ENCODE data around the gene SH3TC1.

Gene SH3TC1

GRCh38 chr4:8233672-8234484 lies 34.8 kb downstream of the SH3TC1 start:
- no peak for DNase-seq

- DNase-seq, result no peak
These were observed 35.6 kb downstream of the SH3TC1 start for GRCh38 chr4:8234715-8235114.

- DNase-seq, result no peak
These were observed 36.1 kb downstream of the SH3TC1 start for GRCh38 chr4:8235224-8235623.

DNA sequence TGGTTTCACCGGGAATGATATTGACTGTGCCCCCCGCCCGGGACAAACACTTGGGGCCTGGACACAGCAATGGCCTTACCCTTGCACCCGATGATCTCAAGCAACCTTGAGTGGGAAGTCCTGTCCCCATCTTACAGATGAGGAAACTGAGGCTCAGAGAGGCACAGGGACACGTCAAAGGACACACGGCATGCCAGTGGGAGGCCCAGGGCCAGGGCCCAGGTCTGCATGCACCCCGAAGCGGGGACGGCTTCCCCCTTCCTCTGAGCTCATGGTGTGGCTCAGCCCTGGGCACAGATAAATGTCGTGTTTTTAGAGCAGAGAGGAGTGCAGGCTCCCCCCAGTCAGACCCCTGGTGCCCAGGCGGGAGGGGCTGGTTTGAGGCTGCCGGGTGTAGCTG lies 36.6 kb downstream of the SH3TC1 start:
- no peak for DNase-seq

- no peak for DNase-seq
These were observed 37.2 kb downstream of the SH3TC1 start for GRCh38 chr4:8236106-8236919.

- no peak for DNase-seq
These were observed 37.8 kb downstream of the SH3TC1 start for GRCh38 chr4:8236920-8237195.

DNA sequence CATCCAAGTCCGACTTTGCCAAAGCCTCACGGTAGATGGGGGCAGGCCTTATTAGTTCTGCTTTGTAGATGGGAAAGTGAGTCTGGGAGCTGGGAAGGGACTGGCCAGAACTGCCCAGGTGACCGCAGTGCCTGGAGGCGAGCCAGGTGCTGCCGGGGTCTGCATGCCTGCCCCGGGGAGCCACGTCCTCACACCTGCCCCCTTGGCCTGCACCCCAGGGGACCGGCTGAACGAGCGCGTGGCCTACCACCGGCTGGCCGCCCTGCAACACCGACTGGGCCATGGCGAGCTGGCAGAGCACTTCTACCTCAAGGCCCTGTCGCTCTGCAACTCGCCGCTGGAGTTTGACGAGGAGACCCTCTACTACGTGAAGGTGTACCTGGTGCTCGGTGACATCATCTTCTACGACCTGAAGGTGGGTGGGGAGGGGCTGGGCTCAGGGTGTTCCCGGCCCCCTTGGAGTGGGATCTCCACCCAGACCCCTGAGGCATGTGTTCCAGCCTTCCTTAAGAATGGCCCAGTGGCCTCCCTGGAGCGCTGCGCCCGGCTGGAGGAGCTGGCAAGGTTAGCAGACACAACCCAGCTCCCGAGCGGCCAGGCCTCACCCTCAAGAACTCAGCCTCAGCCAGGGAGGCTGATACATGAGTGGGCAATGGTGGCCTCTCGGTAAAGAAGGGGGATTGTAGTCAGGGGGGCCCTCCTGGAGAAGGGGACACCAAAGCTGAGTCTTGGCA lies 38.3 kb downstream of the SH3TC1 start:
- no peak for DNase-seq

DNA sequence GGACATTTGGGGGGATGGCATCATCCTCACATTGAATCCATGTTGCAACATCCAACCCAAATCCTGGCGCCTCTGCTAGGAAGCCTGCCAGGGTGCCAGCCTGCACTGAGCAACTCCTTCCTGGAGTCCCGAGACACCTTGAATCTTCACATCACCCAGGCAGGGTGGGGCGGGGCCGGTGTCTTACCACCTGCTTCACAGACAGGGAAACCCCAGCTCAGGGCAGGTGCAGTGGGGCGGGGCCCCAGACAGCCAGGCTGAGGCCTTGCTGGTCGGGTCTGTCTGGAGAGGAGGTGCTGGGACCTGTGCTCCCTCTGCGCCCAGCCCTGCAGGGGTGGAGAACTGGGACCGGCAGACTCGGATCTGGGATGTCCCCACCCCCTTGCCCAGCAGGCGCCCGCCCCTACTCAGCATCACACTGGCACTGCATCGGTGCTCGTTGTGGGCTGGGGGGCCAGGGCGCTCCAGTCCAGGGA lies 39.0 kb downstream of the SH3TC1 start:
- no peak for DNase-seq

DNA sequence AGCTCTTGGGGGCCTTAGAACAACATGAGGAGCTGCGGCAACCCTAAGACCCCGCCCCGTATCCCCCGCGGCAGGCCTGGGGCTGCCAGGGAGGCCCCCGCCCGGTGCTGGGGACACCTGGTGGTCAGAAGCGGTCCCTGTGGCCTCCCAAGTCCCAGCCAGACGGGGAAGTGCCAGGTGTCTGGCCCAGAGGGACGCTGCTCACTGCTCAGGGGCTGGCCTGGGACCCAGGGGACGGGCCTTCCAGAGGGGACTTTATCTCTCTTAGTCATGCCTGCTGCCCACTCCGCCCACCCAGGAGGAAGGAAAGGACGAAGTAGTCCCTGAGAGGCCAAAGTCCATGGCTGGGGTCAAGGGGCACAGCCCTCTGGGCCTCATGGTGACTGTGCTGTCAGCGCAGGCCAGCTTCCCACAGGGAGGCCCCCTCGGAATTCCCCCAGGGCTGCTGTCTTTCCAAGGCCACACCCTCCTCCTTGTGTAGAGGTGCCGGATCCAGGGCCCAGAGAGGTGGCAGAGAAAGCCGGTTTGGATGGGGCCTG lies 39.5 kb downstream of the SH3TC1 start:
- DNase-seq, result no peak

DNA sequence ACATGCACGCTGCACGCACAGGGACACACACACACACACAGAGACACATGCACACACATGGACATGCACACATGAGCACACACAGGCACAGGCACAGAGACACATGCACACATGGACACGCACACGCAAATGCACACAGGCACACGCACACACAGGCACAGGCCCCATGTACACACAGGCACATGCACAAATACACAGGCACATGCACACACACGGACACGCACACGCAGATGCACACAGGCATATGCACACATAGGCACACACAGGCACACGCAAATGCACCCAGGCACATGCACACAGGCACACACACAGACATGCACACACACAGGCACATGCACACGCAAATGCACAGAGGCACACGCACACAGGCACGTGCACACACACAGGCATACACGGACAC lies 40.1 kb downstream of the SH3TC1 start:
- no peak for DNase-seq

DNA sequence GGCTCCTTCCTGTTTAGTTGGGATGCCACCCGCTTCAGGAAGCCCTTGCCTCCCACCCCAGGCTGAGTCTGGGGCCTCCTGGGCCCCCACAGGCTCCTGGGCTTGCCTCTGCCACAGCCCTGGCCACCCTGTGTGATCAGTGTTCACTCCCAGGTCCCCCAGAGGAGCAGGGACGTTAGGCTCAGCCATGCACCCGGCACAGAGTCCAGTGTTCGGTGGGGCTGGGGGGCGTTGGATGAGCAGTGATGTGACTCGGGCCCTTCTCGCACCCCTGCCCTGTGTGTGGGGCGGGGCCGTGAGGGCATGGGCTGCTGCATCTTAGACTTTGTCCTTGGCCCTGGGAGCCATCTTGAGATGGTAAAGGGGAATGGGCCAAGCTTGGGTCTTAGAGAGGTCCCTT lies 40.6 kb downstream of the SH3TC1 start:
- no peak for DNase-seq

DNA sequence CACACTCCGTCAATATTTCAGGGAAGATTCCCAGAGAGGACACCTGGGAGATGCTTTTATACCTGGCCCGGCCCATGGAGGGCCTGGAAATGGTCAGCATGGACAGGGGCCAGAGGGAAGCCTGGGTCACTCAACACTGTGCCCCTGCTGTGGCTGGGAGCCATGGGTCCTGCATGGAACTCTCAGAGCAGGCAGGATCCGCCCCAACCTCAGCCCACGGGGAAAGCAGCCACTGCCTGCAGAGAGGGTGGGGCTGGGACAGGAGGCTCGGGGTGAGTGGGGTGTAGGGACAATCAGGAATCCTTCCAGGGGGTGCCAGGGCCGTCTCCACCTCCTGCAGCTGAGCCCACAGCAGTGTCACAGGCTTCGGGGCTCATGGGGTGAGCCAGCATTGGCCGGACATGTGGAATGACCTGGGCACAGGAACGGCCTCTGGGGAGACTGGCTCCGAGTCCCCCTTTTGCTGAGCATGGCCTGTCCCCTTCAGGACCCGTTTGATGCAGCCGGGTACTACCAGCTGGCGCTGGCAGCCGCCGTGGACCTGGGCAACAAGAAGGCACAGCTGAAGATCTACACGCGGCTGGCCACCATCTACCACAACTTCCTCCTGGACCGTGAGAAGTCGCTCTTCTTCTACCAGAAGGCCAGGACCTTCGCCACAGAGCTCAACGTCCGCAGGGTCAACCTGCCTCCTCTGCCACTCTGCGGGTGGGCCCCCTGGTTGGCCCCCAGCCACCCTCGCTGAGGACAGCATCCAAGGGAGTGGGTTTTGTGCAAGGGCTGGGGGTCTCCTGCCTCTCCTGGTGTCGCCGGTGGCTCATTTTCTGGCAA lies 41.3 kb downstream of the SH3TC1 start:
- no peak for DNase-seq

DNA sequence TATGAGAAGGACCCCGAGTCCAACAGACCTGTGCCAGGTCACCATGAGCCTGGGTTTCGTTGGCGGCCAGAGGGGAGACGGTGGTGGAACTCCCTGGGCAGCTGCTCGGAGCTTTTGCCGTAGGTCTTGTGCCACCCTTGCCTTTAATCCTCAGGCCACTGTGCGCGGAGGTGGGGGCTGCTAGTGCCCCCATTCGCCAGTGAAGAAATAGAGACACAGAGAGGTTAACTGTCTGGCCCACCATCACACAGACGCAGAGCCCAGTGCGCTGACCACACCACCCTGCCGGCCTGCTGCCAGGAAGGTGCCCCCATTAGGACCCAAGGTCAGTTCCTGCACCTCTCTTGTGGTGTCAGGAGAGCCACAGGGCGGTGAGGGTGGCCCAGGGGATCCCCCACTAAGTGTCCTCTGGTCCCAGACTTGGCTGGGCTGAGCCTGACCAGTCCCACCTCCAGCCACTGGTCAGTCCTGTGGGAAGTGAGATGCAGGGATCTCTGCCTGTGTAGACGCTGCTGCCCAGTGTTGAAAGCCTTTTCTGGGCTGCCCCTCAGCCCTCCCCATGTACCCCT lies 42.2 kb downstream of the SH3TC1 start:
- DNase-seq, result no peak

- DNase-seq, result peak; percentile 53 to 68
These were observed 43.0 kb downstream of the SH3TC1 start for GRCh38 chr4:8241895-8242696.

DNA sequence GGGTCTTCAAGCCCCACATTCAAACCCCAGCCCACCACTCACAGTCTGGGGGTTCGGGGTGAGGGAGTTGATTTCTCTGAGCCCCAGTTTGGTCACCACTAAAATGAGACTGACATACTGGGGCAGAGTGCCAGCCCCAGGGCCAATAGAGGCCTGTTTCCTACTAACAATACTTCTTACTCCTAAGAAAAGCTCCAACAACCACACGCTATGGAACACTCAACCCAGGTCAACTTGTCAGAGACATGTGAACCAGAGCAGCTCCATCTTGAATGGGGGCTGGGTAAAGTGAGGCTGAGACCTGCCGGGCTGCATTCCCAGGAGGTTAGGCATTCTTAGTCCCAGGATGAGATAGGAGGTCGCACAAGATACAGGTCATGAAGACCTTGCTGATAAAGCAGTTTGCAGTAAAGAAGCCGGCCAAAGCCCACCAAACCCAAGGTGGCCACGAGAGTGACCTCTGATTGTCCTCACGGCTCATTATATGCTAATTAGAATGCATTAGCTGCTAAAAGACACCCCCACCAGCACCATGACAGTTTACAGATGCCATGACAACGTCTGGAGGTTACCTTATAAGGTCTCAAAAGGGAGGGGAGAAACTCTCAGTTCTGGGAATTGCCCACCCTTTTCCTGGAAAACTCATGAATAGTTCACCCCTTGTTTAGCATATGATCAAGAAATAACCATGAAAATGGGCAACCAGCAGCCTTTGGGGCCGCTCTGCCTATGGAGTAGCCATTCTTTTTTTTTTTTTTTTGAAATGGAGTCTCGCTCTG lies 43.9 kb downstream of the SH3TC1 start:
- no peak for DNase-seq

DNA sequence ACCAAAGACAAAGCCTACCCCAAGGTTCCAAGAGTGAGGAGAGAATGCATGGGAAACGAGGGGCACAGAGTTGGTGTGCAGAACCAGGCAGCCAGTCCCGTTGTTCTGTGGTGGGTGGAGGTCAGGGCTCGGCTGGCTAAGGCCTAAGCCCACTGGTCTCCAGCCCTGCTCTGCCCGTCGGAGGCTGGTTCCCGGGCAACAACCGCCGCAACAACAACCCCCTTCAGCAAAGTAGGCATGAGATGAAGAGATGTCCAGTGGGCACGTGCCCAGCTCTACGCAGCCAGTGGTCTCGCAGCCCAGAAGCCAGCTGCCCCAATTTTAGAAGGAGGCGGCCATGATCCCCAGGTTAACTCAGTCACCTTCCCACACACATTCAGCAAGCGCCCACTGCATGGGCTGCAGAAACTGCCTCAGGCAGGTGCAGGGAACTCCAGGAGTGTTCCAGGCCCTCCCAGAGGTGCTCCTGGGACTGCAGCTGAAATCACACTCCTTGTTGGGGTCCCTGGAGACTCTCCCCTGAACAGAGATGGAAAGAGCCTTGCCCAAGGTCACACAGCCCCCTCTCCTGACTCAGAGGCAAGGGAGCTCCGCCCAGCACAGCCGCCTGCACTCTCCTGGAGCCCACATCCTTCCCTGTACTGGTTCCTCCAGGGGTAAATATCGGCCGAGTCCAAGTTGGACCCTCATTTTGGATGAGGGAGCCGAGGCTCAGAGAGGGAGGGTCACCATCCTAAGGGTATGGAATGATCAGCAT lies 45.1 kb downstream of the SH3TC1 start:
- no peak for DNase-seq

DNA sequence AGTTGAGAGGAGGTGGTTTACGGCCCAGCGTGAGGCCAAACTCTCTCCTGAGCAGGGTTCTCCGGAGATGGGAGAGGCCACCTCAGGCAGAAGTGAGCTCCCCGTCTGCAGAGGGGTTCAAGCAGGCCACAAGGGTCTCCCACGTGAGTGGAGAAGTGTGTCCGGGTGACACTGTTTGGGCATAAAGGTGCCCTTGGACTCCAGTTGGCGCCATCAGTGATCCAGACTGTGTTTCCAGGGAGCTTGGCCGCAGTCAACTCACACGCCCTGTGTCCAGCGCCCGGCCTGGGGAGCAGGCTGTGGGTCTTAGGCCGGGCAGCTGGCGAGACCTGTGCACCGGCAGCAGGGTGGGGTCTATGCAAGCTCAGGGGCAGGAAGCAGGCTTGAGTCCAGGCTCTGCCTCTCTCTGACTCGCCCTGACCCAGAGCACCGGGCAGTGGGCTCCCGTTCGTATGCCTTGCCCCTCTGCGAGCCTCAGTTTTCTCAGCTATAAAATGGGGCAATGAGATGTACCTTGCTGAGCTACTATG lies 45.9 kb downstream of the SH3TC1 start:
- DNase-seq, result no peak

GRCh38 chr4:8245884-8246833 lies 47.1 kb downstream of the SH3TC1 start:
- no peak for DNase-seq
